Lower leg skin (tissue), 4 donors: ENCODE measurements around the gene SHKBP1. TPM values are rescaled to one million over a fixed set of nuclear protein-coding genes. Genes with fewer than 3 reads are reported as not detected.

ENCODE experiments used
- DNase-seq, 2 donors: peaks; one replicate each; pipeline ENCODE4 v3.0.0-alpha.2; 2019; ENCODE audit warnings: low spot score in 2 of 2
- H3K4me3 ChIP-seq: fragments of 200-600 bp; sonication (generic); 2 replicates; pipeline ENCODE4 v1.5.1; 2017; ENCODE audit warnings: mild to moderate bottlenecking, low read depth; ENCODE audit not compliant: poor library complexity, severe bottlenecking
- POLR2A ChIP-seq, 2 donors: fragments of 450-650 bp; IDR thresholded peaks; one replicate each; pipeline ENCODE4 v1.6.1; 2016 to 2017; ENCODE audit warnings: antibody characterized with exemption in 2 of 2, mild to moderate bottlenecking in 1 of 2, moderate library complexity in 1 of 2
- WGBS, 2 donors: methylation state at CpG; one replicate each; pipeline ENCODE4 v1.1.5; 2018; 5-methylcytosine and 5-hydroxymethylcytosine counted together
- intact Hi-C: fragments of 100-400 bp; cut with DNase I; formaldehyde crosslinking; loops from one replicate; pipeline ENCODE4 v1.15.0; 2023; ENCODE audit warnings: low total_unique reads
- total RNA-seq, 4 donors: library from RNA; depleted of rRNA; stranded (reverse); fragments of >200 nt; gene quantifications; one replicate each; pipeline ENCODE4 v1.1.0, GENCODE V29; 2016
- TF ChIP-seq, protein P1 (sequence below), 3 donors: fragments of 450-650 bp; IDR thresholded peaks; one replicate each; pipeline ENCODE4 v1.5.1; 2016; ENCODE audit warnings: antibody characterized with exemption in 3 of 3, mild to moderate bottlenecking in 3 of 3, moderate library complexity in 2 of 3

SHKBP1 gene
- total RNA-seq, 4 donors from 2014 or later: 39.6 to 53.4 (median 43.0) TPM

DNA sequence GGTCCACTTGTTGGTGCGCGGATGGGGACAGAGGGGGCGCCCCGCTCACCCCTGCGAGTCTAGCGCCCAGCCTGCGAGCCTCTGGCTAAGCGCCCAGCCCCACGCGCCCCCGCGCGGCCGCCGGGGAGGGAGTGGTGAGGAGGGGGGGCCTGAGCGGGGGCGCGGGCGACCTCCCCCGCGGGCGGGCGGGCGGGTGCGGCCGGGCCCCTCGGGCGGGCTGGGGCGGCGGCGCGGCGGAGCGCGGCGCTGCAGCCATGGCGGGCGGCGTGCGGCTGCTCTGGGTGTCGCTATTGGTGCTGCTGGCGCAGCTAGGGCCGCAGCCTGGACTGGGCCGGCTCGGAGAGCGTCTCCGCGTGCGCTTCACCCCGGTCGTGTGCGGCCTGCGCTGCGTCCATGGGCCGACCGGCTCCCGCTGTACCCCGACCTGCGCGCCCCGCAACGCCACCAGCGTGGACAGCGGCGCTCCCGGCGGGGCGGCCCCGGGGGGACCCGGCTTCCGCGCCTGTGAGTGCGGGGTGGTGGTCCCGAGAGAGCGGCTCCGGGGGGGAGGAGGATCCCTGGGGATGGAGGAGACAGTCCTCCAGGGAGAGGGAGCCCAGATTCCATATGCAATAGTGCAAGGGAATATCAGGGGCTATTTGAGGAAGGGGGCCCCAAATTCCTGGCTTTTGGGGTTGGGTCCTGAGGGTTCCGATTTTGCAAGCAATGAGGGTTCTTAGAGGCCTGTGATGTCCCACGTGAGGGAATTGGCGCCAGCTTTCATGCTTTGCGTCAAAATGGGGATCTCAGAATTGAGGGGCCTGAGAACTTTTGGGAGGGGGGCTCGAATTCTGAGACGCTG, 24.7 kb downstream of the SHKBP1 start, which contains the start of gene LTBP4:
Gene LTBP4, plus strand, starts transcription at position 236 of the 841 bp plus-strand sequence. Its CDS starts 19 bp downstream, at position 255.
- H3K4me3 ChIP-seq: peak within 1 kb of the TSS; percentile 38
- TF ChIP-seq POLR2A (IDR thresholded peaks at IDR 0.05): no peak
- TF ChIP-seq, protein P1, sequence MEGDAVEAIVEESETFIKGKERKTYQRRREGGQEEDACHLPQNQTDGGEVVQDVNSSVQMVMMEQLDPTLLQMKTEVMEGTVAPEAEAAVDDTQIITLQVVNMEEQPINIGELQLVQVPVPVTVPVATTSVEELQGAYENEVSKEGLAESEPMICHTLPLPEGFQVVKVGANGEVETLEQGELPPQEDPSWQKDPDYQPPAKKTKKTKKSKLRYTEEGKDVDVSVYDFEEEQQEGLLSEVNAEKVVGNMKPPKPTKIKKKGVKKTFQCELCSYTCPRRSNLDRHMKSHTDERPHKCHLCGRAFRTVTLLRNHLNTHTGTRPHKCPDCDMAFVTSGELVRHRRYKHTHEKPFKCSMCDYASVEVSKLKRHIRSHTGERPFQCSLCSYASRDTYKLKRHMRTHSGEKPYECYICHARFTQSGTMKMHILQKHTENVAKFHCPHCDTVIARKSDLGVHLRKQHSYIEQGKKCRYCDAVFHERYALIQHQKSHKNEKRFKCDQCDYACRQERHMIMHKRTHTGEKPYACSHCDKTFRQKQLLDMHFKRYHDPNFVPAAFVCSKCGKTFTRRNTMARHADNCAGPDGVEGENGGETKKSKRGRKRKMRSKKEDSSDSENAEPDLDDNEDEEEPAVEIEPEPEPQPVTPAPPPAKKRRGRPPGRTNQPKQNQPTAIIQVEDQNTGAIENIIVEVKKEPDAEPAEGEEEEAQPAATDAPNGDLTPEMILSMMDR (IDR thresholded peaks at IDR 0.05): no peak
- peak in 1 of 2 donors; percentile 90 for DNase-seq
- intact Hi-C loops: no loop called here
- 2% methylated on average over 15 to 40 of the region's 82 CpGs for WGBS, 2 donors

DNA sequence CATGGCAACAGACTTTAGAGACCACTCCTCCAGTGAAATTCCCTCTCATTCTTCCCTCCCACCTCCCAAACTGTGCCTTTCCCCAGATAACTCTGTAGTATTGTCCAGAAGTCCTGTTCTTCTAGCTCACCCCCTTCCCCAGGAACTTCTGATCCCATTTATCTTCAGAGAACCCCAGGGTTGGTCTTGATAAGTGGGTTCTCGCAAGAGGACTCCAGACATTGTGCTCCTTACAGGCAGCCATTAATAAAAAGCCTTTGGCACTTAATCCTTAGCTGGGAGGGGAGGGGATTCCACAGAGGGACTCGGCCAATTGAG, 26.4 kb downstream of the SHKBP1 start:
- TF ChIP-seq, protein P1 (IDR thresholded peaks at IDR 0.05): no peak
- TF ChIP-seq POLR2A (IDR thresholded peaks at IDR 0.05): no peak
- 7 to 23% methylated on average over 2 of the region's 2 CpGs for WGBS, 2 donors
- no peak overlapping the region for H3K4me3 ChIP-seq
- DNase-seq: no peak
- intact Hi-C loops: no loop called here

DNA sequence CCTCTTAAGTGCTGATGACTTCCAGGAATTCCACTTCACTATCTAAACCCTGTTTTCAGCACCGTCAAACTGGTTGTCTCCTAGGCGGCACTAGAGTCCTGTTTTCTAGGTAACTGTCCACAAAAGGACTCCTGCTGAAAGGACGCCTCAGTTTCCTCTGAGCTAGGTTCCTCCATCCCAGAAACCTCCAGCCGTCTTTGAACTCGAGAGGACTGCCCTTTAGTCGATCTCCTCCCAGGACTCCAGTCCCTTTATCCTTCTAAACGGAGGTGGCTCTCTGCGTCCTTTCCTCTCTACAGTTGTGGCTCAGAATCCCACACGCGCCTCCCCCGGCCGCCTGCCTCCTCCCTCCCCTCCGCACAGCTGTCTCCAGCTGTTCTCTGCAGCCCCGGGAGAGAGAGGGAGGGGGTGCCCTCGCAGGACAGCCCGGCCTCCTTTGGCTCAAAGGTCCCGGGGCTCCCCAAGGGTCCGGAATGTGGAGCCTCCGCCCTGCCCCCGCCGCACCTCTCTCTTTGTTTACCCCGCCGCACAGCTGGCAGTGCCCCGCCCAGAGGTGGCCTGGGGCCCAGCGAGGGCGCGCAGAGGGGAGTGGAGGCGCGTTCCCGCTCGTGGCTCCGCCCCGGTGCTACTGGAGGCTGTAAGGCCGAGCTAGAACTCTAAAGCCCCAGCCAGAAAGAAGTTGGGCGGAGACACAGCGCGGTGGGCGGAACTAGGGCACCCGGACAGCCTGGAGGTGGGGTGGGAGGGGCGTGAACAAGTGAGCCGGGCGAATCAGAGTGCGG, 26.9 kb downstream of the SHKBP1 start:
- intact Hi-C loops: no loop called here

DNA sequence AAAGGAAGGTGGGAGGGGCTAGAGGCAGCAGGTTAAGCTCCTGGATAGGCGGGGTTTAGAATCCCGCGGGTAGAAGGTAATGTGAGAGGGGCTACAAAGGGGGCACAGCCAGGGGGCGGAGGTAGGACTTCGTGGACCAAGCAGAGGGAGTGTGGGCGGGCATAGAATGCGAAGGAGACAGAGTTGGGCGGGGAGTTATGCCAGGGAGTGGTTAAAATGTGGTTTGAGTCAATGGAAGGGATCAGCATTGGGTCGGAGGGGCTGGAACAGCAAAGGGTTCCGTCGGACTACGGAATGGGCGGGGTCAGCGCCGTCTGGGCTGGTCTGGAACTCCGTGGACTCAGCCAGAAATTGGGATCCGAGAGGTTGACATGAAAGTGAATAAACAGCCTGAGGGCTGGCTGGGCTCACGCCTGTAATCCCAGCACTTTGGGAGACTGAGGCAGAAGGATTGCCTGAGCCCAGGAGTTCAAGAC, 27.5 kb downstream of the SHKBP1 start:
- intact Hi-C loops: no loop called here
- no peak for DNase-seq
- WGBS, 2 donors: 4 to 5% methylated on average over 18 of the region's 18 CpGs

More for the DNA sequence above, 26.9 kb downstream of the SHKBP1 start:
- no peak overlapping the region for H3K4me3 ChIP-seq
- WGBS, 2 donors: 0% methylated on average over 37 to 43 of the region's 43 CpGs
- peak; percentile 98 to 100 for DNase-seq
- TF ChIP-seq POLR2A (IDR thresholded peaks at IDR 0.05): no peak
- TF ChIP-seq, protein P1 (IDR thresholded peaks at IDR 0.05): peak in 1 of 3 donors; percentile 29

DNA sequence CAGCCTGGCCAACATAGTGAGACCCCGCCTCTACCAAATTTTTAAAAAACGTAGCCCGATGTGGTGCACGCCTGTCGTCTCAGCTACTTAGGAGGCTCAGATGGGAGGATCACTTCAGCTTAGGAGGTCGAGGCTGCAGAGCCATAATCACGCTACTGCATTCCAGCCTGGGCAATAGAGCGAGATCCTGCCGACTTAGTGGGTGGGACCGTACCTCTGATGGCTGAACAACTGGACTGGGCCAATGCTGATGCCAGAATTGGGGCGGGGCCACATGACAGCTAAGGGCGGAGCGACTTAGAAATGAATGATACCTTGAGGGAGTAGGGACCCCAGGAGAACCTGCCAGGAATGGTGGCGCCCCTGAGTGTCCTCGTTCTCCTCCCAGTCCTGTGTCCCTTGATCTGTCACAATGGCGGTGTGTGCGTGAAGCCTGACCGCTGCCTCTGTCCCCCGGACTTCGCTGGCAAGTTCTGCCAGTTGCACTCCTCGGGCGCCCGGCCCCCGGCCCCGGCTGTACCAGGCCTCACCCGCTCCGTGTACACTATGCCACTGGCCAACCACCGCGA, 28.1 kb downstream of the SHKBP1 start:
- H3K4me3 ChIP-seq: peak overlapping the region; percentile 11
- DNase-seq: peak in 1 of 2 donors; percentile 92
- intact Hi-C loops: no loop called here
- WGBS, 2 donors: 19% methylated on average over 26 to 29 of the region's 29 CpGs
- no peak for TF ChIP-seq POLR2A (IDR thresholded peaks at IDR 0.05)
- TF ChIP-seq, protein P1 (IDR thresholded peaks at IDR 0.05): no peak

More for the DNA sequence above, 27.5 kb downstream of the SHKBP1 start:
- no peak overlapping the region for H3K4me3 ChIP-seq
- TF ChIP-seq POLR2A (IDR thresholded peaks at IDR 0.05): no peak
- TF ChIP-seq, protein P1 (IDR thresholded peaks at IDR 0.05): no peak
